Activated T-cell treated with anti-CD3 and anti-CD28 coated beads, Interleukin-2, amount 50 U/mL, for 24 hours (primary cell): Measurements from ENCODE around the gene SPINK13.
"Not testable (repeated sequence)": the region's sequence is repeated elsewhere in the genome, so short reads cannot be mapped to it uniquely, and the experiment has no call there.

Experiments used
- DNase-seq: peaks from one replicate; pipeline ENCODE4 v3.0.0-alpha.2; 2020
- H3K27ac Mint-ChIP-seq: 2 replicates; pipeline ENCODE4 v1.8.0; 2020; ENCODE audit warnings: mild to moderate bottlenecking, mixed read lengths
- H3K27me3 Mint-ChIP-seq: 2 replicates; pipeline ENCODE4 v1.8.0; 2020; ENCODE audit warnings: mixed read lengths
- H3K36me3 Mint-ChIP-seq: 2 replicates; pipeline ENCODE4 v1.8.0; 2020; ENCODE audit warnings: low read depth, mixed read lengths
- H3K4me1 Mint-ChIP-seq: 2 replicates; pipeline ENCODE4 v1.8.0; 2020; ENCODE audit warnings: low read depth, mixed read lengths
- H3K4me3 Mint-ChIP-seq: 2 replicates; pipeline ENCODE4 v1.8.0; 2020; ENCODE audit warnings: mild to moderate bottlenecking, moderate library complexity, mixed read lengths
- H3K9me3 Mint-ChIP-seq: 2 replicates; pipeline ENCODE4 v1.8.0; 2020; ENCODE audit warnings: mixed read lengths

The SPINK13 gene

DNA sequence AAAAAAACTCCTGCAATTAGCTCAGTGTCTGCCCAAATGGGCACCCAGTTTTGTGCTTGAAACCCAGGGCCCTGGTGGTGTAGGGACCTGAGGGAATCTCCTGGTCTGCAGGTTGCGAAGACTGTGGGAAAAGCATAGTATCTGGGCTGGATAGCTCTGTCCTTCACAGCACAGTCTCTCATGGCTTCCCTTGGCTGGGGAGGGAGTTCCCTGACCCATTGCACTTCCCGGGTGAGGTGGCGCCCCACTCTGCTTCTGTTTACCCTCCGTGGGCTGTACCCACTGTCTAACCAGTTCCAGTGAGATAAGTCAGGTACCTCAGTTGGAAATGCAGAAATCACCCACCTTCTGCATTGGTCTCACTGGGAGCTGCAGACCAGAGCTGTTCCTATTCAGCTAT is 12.7 kb downstream of the SPINK13 start:
- not testable (repeated sequence) for H3K4me1 Mint-ChIP-seq, H3K27ac Mint-ChIP-seq, DNase-seq, H3K36me3 Mint-ChIP-seq, H3K4me3 Mint-ChIP-seq
- peaks cover 10% of the 10 kb centered on the region for H3K27me3 Mint-ChIP-seq
- peaks cover 26% of the 10 kb centered on the region for H3K9me3 Mint-ChIP-seq

- Mint-ChIP-seq H3K36me3 (no peaks in the 10 kb centered on the region), H3K4me3 (no peak overlapping the region), H3K9me3 (no peaks in the 10 kb centered on the region), H3K4me1 (no peaks in the 10 kb centered on the region), H3K27me3 (no peaks in the 10 kb centered on the region), H3K27ac (no peak overlapping the region)
- no peak for DNase-seq
Observed at GRCh38 chr5:148290271-148291195, 21.9 kb downstream of the SPINK13 start.

DNA sequence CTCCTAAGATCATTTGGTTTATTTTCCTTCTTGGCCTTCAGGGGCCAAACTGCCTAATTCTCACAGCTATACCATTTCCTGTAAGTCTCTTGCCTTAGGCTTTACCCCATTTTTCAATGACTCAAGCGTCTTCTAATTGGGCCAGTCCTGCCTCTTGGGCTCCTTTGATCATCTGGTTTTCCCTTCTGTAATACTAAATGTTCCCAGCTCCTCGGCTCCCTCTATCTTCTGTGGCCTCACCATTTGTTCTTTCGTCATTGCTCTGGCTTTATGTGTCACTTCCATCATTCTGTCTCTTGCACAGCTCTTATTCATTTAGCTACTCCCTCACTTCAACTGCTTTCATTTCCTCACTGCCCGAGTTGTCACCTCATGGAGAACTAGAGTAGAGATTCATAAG is 29.1 kb downstream of the SPINK13 start:
- Mint-ChIP-seq H3K27ac (no peak overlapping the region), H3K27me3 (no peaks in the 10 kb centered on the region), H3K4me1 (no peaks in the 10 kb centered on the region), H3K4me3 (no peak overlapping the region), H3K36me3 (no peaks in the 10 kb centered on the region), H3K9me3 (no peaks in the 10 kb centered on the region)
- DNase-seq: no peak

DNA sequence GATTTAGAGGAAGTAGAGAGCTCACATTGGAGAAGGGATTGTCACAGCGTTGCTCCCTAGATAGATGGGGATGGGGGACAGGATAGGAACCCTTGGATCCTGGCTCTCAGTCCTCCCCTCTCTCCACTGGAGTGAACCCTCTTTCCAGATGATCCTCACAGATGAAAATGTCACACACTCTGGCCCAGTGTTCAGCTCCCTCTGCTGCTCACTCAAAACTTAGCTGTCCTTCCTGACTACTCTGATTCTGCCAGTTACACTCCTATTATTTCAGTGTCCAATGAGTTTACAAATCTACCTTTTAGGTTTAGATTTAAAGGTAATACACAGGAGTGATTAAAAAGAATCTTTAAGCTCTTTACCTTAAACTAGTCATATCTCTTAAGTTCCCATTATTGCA is 37.9 kb downstream of the SPINK13 start:
- no peaks in the 10 kb centered on the region for H3K4me1 Mint-ChIP-seq
- H3K9me3 Mint-ChIP-seq: peaks cover 15% of the 10 kb centered on the region
- DNase-seq: no peak
- no peak overlapping the region for H3K4me3 Mint-ChIP-seq
- H3K27ac Mint-ChIP-seq: no peak overlapping the region
- H3K27me3 Mint-ChIP-seq: peaks cover 15% of the 10 kb centered on the region
- H3K36me3 Mint-ChIP-seq: no peaks in the 10 kb centered on the region

- DNase-seq: no peak
- H3K36me3 Mint-ChIP-seq: no peaks in the 10 kb centered on the region
- no peak overlapping the region for H3K4me3 Mint-ChIP-seq
- no peak overlapping the region for H3K27ac Mint-ChIP-seq
- peaks cover 15% of the 10 kb centered on the region for H3K9me3 Mint-ChIP-seq
- H3K4me1 Mint-ChIP-seq: no peaks in the 10 kb centered on the region
- peaks cover 15% of the 10 kb centered on the region for H3K27me3 Mint-ChIP-seq
Observed at GRCh38 chr5:148309019-148309418, 40.4 kb downstream of the SPINK13 start.

DNA sequence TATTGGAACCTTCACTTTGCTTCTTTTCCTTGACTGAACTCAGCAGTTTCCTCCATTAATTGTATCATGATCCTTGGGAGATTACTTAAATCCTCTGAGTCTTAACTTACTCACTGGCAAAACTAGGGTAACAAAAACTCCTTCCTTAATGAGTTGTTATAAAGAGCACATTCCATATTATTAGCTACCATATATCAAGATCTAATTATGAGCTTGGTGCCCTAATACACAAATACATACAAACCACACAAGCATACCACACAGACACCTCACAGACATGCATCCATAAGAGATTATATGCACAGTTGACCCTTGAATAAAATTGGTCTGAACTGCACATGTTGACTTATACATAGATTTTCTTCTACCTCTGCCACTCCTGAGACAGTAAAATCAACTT is 41.2 kb downstream of the SPINK13 start:
- Mint-ChIP-seq H3K36me3 (no peaks in the 10 kb centered on the region), H3K27ac (no peak overlapping the region), H3K4me3 (no peak overlapping the region), H3K4me1 (no peaks in the 10 kb centered on the region), H3K27me3 (peaks cover 15% of the 10 kb centered on the region), H3K9me3 (peaks cover 15% of the 10 kb centered on the region)
- DNase-seq: no peak

GRCh38 chr5:148311484-148311883 is 42.9 kb downstream of the SPINK13 start:
- H3K27ac Mint-ChIP-seq: no peak overlapping the region
- no peak for DNase-seq
- no peak overlapping the region for H3K4me3 Mint-ChIP-seq
- peaks cover 15% of the 10 kb centered on the region for H3K27me3 Mint-ChIP-seq
- no peaks in the 10 kb centered on the region for H3K36me3 Mint-ChIP-seq
- peaks cover 15% of the 10 kb centered on the region for H3K9me3 Mint-ChIP-seq
- H3K4me1 Mint-ChIP-seq: no peaks in the 10 kb centered on the region

GRCh38 chr5:148312153-148312552 is 43.6 kb downstream of the SPINK13 start, which contains the start of gene SPINK7:
Gene SPINK7 (plus strand): TSS chr5:148312423. CDS start chr5:148312484, 61 bp downstream.
- H3K36me3 Mint-ChIP-seq: no peaks in the 10 kb centered on the region
- peaks cover 15% of the 10 kb centered on the region for H3K9me3 Mint-ChIP-seq
- no peaks in the 10 kb centered on the region for H3K4me1 Mint-ChIP-seq
- H3K4me3 Mint-ChIP-seq: no peak within 1 kb of the TSS
- no peak within 1 kb of the TSS for H3K27ac Mint-ChIP-seq
- H3K27me3 Mint-ChIP-seq: peaks cover 15% of the 10 kb centered on the region
- no peak for DNase-seq

DNA sequence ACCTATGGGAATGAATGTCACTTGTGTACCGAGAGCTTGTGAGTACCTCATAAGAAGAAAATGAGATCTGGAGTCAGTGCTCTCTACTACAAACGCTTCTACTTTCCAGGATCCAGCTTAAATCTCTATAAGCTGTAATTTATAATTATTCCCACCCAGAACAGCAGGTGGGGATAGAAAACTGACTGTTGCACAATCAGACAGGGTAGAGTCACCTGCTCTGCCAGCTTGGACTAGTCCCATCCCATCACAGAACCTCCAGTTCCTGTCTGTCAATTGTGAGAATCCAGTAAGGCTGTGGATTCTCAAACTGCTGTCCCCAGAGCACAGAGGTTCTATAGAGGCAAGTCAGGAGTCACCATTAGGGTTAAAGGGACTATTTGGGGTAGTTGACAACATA is 45.6 kb downstream of the SPINK13 start:
- Mint-ChIP-seq H3K9me3 (peaks cover 8% of the 10 kb centered on the region), H3K27me3 (peaks cover 1% of the 10 kb centered on the region), H3K4me3 (no peak overlapping the region), H3K27ac (no peak overlapping the region), H3K4me1 (no peaks in the 10 kb centered on the region), H3K36me3 (no peaks in the 10 kb centered on the region)
- no peak for DNase-seq

DNA sequence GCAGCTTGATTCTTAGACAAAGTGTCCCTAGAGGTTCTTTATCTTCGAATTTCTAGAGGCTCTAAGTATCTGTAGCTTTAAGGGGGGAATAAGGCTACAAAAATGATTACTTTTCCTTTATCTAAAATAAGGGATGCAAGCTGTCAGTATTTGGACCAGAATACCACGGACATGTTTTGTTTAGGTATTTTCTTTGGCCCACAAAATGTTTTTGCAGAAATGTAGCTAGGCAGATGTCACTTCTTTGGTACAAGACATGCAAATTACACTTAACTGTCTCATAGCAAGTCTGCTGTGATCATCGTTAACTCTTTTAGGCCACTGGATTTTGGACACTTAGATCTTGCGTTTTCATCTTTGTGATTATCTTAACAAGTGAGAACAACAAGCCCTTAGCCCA is 46.1 kb downstream of the SPINK13 start:
- Mint-ChIP-seq H3K27me3 (peaks cover 3% of the 10 kb centered on the region), H3K4me3 (no peak overlapping the region), H3K9me3 (peaks cover 2% of the 10 kb centered on the region), H3K27ac (no peak overlapping the region), H3K36me3 (no peaks in the 10 kb centered on the region), H3K4me1 (peaks cover 1% of the 10 kb centered on the region)
- no peak for DNase-seq

GRCh38 chr5:148320011-148320963 is 51.7 kb downstream of the SPINK13 start:
- DNase-seq: peak; percentile 49
- H3K27ac Mint-ChIP-seq: peak overlapping the region; percentile 18
- H3K36me3 Mint-ChIP-seq, H3K4me1 Mint-ChIP-seq, H3K27me3 Mint-ChIP-seq, H3K9me3 Mint-ChIP-seq: not testable (repeated sequence)
- H3K4me3 Mint-ChIP-seq: peak overlapping the region; percentile 74

DNA sequence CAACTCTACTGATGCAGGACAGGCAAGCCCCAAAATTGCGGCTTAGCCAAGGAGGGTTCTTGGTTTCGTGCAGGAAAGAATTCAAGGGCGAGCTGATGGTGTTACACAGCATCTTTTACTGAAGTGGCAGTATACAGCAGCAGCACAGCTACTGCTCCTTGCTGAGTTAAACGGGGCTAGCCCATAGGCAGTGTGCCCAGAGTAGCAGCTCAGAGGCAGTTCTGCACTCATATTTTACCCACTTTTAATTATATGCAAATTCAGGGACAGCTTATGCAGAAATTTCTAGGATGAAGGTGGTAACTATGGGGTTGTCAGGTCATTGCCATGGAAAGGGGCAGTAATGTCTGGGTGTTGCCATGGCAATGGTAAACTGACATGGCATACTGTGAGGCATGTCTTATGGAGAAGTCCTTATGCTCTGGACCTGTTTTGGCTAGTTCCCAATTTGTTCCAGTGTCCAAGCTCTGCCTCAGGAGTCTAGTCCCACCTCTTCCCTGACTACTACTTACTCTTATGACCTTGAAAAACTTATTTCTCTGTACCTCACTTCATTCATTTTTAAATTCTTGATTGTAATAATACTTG is 64.8 kb downstream of the SPINK13 start:
- Mint-ChIP-seq H3K36me3 (no peaks in the 10 kb centered on the region), H3K27ac (no peak overlapping the region), H3K4me3 (no peak overlapping the region), H3K9me3 (peaks cover 12% of the 10 kb centered on the region), H3K4me1 (no peaks in the 10 kb centered on the region), H3K27me3 (peaks cover 8% of the 10 kb centered on the region)
- DNase-seq: no peak

DNA sequence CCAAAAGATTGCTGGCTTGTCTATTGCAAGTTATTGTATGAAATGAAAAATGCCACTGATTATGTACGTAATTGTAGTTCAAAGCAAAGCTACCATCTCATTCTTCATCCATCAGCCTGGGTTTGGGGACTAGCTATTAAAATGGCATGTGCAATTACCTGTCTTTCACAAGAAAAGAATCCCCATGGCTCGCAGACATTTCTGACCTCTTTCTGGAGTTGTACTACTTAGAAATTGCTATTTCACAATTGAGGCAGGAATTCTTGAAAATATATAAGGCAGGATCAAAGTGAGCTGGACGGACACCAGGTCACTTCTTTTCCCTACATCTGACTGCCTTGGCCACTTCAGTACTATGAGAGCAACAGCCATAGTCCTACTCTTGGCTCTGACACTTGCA is 66.7 kb downstream of the SPINK13 start, which contains the start of gene SPINK9:
Gene SPINK9, plus strand, starts transcription at position 301 of the 400 bp plus-strand sequence. Its CDS starts 55 bp downstream, at position 356.
- DNase-seq: no peak
- Mint-ChIP-seq H3K36me3 (no peaks in the 10 kb centered on the region), H3K9me3 (peaks cover 6% of the 10 kb centered on the region), H3K27ac (no peak within 1 kb of the TSS), H3K4me1 (no peaks in the 10 kb centered on the region), H3K27me3 (peaks cover 5% of the 10 kb centered on the region), H3K4me3 (no peak within 1 kb of the TSS)
